GM12892 (cell line): Measurements from ENCODE around the gene HOXA4.

Experiments
- POLR2A ChIP-seq: IDR thresholded peaks from 2 replicates; pipeline ENCODE4 v1.6.1; 2011; ENCODE audit warnings: low read depth, low read length, control low read depth
- TAF1 ChIP-seq: IDR thresholded peaks from 2 replicates; pipeline ENCODE4 v1.6.1; 2011; ENCODE audit warnings: low read depth, mild to moderate bottlenecking, control low read depth, low read length, borderline replicate concordance

- TF ChIP-seq TAF1: no peak
- no peak for TF ChIP-seq POLR2A
These were observed 1.7 kb upstream of the HOXA4 start for GRCh38 chr7:27132214-27132613.
